HepG2 (cell line): ENCODE data around the gene NEDD4L. TPM values are rescaled to one million over a fixed set of nuclear protein-coding genes. Genes with fewer than 3 reads are reported as not detected.

ENCODE experiments used
- ATAC-seq: fragments of 200-7000 bp; cut with Tn5 transposase; 3 replicates; pipeline ENCODE4 v1.9.1; 2020; ENCODE audit warnings: mild to moderate bottlenecking, moderate library complexity
- BruUV-seq: library from RNA; stranded (reverse); fragments of 400-500 nt; replicated peaks from 2 replicates; lab custom pipeline; 2021; lab: Mats Ljungman, UMichigan
- CTCF ChIA-PET: fragments of 300-600 bp; formaldehyde crosslinking; extraction: SDS; loops from one replicate; lab custom pipeline; 2021; ENCODE audit warnings: low total read pairs, inconsistent platforms, low intra/inter-chr PET ratio; lab: Yijun Ruan, JAX
- POLR2A ChIA-PET: fragments of 350-600 bp; sonication (Branson Sonifier 250); formaldehyde crosslinking; loops from one replicate; lab custom pipeline; 2020; ENCODE audit warnings: antibody characterized with exemption, inconsistent platforms; lab: Yijun Ruan, JAX
- DNase-seq: peaks from one replicate; pipeline ENCODE4 v3.0.0-alpha.2; 2015; ENCODE audit warnings: low spot score
- FAIRE-seq: peaks from 3 replicates; lab custom pipeline; 2011; peaks lifted over from hg19 to GRCh38; lab: Jason Lieb, UNC
- H2AFZ ChIP-seq: one replicate; pipeline ENCODE4 v1.6.1; 2011; ENCODE audit warnings: low read length, inconsistent platforms
- H3K27ac ChIP-seq: fragments of 300-600 bp; 3 replicates; pipeline ENCODE4 v1.8.0; 2011; ENCODE audit warnings: mixed run types, mild to moderate bottlenecking, mixed read lengths, low read length, inconsistent platforms; ENCODE audit not compliant: insufficient read depth; ENCODE audit errors: extremely low read length
- H3K27me3 ChIP-seq, 2 experiments: fragments of 200-600 bp in 1 of 2; 2 replicates in 1 of 2; 3 replicates in 1 of 2; pipeline versions ENCODE4 v1.6.0 to v1.8.0; 2011; ENCODE audit warnings: low read length in 2 of 2, mild to moderate bottlenecking in 2 of 2, moderate library complexity in 2 of 2, inconsistent platforms in 1 of 2; ENCODE audit not compliant: insufficient read depth in 2 of 2, control insufficient read depth in 1 of 2
- H3K36me3 ChIP-seq, 2 experiments: fragments of 200-600 bp in 1 of 2; replicated peaks in 1 of 2; 2 replicates in 1 of 2; 3 replicates in 1 of 2; pipeline versions ENCODE4 v1.5.1 to v1.8.0; 2011; ENCODE audit warnings: low read length in 2 of 2, inconsistent platforms in 1 of 2; ENCODE audit not compliant: insufficient read depth in 2 of 2, control insufficient read depth in 1 of 2
- H3K4me1 ChIP-seq: 2 replicates; pipeline ENCODE4 v1.5.1; 2012; ENCODE audit warnings: low read length, inconsistent platforms; ENCODE audit not compliant: insufficient read depth
- H3K4me2 ChIP-seq: 2 replicates; pipeline ENCODE4 v1.6.0; 2011; ENCODE audit warnings: low read depth, low read length, inconsistent platforms
- H3K4me3 ChIP-seq, 3 experiments: fragments of 200-600 bp in 1 of 3; sonication (generic), shearing (Covaris generic) in 1 of 3; replicated peaks in 1 of 3; 2 replicates each; pipeline ENCODE4 v1.5.1; 2011 to 2016; ENCODE audit warnings: low read length in 3 of 3, inconsistent platforms in 2 of 3, low read depth in 2 of 3, mild to moderate bottlenecking in 2 of 3, control low read depth in 1 of 3, mixed read lengths in 1 of 3; ENCODE audit not compliant: insufficient read depth in 1 of 3
- H3K79me2 ChIP-seq: one replicate; pipeline ENCODE4 v1.6.1; 2011; ENCODE audit warnings: low read length, inconsistent platforms; ENCODE audit not compliant: insufficient read depth
- H3K9ac ChIP-seq: 2 replicates; pipeline ENCODE4 v1.6.0; 2011; ENCODE audit warnings: mild to moderate bottlenecking, low read depth, low read length, inconsistent platforms; ENCODE audit not compliant: insufficient read depth
- H3K9me3 ChIP-seq: 2 replicates; pipeline ENCODE4 v1.5.1; 2012; ENCODE audit warnings: mild to moderate bottlenecking, low read length
- H4K20me1 ChIP-seq: 2 replicates; pipeline ENCODE4 v1.6.0; 2011; ENCODE audit warnings: inconsistent platforms, mild to moderate bottlenecking, low read length, moderate library complexity; ENCODE audit not compliant: insufficient read depth
- FIP1L1 ChIP-seq: fragments of 200-400 bp; formaldehyde crosslinking; IDR thresholded peaks from 2 replicates; pipeline ENCODE4 v1.6.1; 2018; ENCODE audit warnings: low read depth, mild to moderate bottlenecking, low read length, moderate library complexity, borderline replicate concordance; ENCODE audit not compliant: insufficient read depth
- PITX1 ChIP-seq: sonication (generic); formaldehyde crosslinking; IDR thresholded peaks from 2 replicates; pipeline ENCODE4 v1.5.1; 2020; ENCODE audit warnings: mild to moderate bottlenecking, missing genetic modification reagents
- PTBP1 ChIP-seq: fragments of 200-400 bp; formaldehyde crosslinking; IDR thresholded peaks from 2 replicates; pipeline ENCODE4 v1.6.1; 2018; ENCODE audit warnings: low read length, low read depth; ENCODE audit not compliant: poor library complexity, severe bottlenecking
- TFAP4 ChIP-seq: sonication (generic); IDR thresholded peaks from 2 replicates; pipeline ENCODE4 v1.6.1; 2016; ENCODE audit warnings: low read depth, borderline replicate concordance
- ZNF142 ChIP-seq: sonication (generic); formaldehyde crosslinking; IDR thresholded peaks from 2 replicates; pipeline ENCODE4 v1.4.0; 2020; ENCODE audit warnings: missing genetic modification reagents
- ZNF24 ChIP-seq: fragments of 450-650 bp; IDR thresholded peaks from 2 replicates; pipeline ENCODE4 v1.6.1; 2017; ENCODE audit warnings: antibody characterized with exemption, mild to moderate bottlenecking
- ZNF343 ChIP-seq: sonication (generic); formaldehyde crosslinking; IDR thresholded peaks from 2 replicates; pipeline ENCODE4 v1.4.0; 2020; ENCODE audit warnings: mild to moderate bottlenecking, missing genetic modification reagents
- ZNF550 ChIP-seq: sonication (generic); formaldehyde crosslinking; IDR thresholded peaks from 2 replicates; pipeline ENCODE4 v1.4.0; 2020; ENCODE audit warnings: mild to moderate bottlenecking, missing genetic modification reagents, borderline replicate concordance
- ZNF761 ChIP-seq: sonication (generic); formaldehyde crosslinking; conservative IDR thresholded peaks from 2 replicates; pipeline ENCODE4 v1.4.0; 2020; ENCODE audit warnings: mild to moderate bottlenecking, missing genetic modification reagents
- WGBS: methylation state at CpG from one replicate; pipeline ENCODE4 v1.1.6; 2017; ENCODE audit warnings: low lambda C conversion rate; 5-methylcytosine and 5-hydroxymethylcytosine counted together
- in situ Hi-C: cut with HindIII; loops from 2 replicates; pipeline ENCODE4 v1.10.0; 2017; ENCODE audit warnings: low pct_unique_long_range_greater_than_20kb; ENCODE audit not compliant: extremely low pct_ligation_motif_present
- intact Hi-C: fragments of 100-400 bp; cut with micrococcal nuclease; formaldehyde crosslinking; loops from one replicate; pipeline ENCODE4 v1.10.0; 2022; ENCODE audit not compliant: unreplicated experiment
- polyA plus RNA-seq, 8 experiments: library from polyadenylated mRNA; depleted of rRNA in 3 of 8; stranded (reverse) in 7 of 8; unstranded in 1 of 8; fragments of >200 nt; fragmentation: Illumina TruSeq in 4 of 8; extraction: Trizol in 4 of 8; gene quantifications; 2 replicates each; pipeline versions ENCODE4 v1.2.1 to v1.2.3, GENCODE V29; 2011 to 2016; ENCODE audit warnings: low read depth in 4 of 8, missing spikeins in 1 of 8, mixed read lengths in 1 of 8; ENCODE audit not compliant: insufficient read depth in 1 of 8
- total RNA-seq, 5 experiments: library from RNA; depleted of rRNA; stranded (reverse); fragments of >200 nt; fragmentation: Illumina TruSeq; extraction: Trizol; gene quantifications; 2 replicates each; pipeline ENCODE4 v1.2.3, GENCODE V29; 2016; ENCODE audit warnings: low read depth in 1 of 5
- TF ChIP-seq, protein P1 (sequence below): sonication (generic); formaldehyde crosslinking; IDR thresholded peaks from 2 replicates; pipeline ENCODE4 v1.4.0; 2020; ENCODE audit warnings: missing genetic modification reagents, borderline replicate concordance

NEDD4L gene
- total and polyA plus RNA-seq, 2 of the 13 experiments (the other 11 are each of a cell fraction or from before 2014, with no cell fraction given), result 168 to 390 TPM

DNA sequence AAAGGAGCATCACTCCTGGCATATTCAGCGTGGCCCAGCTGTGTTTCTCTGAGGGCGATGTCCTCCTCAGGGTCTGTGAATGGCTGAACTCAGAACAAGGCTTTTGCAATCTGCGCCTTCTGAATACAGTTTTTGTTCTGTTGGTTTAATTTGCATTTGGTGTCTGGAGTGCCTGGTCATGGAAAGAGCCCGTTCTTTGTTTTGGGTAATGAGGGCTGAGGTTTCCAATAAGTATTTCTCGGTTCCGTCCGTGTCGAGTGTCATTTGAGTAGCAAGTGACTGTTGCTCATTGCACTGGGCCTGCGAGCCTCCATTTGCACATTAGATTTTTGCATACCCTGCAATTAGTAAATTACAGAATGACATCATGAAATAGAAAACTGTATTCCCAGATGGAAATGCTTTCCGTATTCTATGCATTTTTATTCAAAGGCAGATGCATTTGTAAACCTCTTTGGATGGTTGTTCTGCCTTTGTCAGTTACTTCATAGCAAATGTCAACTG lies 57.3 kb downstream of the NEDD4L start:
- ChIA-PET POLR2A (no interaction called here), CTCF (no interaction called here)
- peaks cover 5% of the 10 kb centered on the region; the same call in 1 of the 2 replicates for H4K20me1 ChIP-seq
- WGBS, result 95% methylated on average over 8 of the region's 10 CpGs
- no TSS peak for BruUV-seq
- no peak overlapping the region for H3K9ac ChIP-seq
- no peak overlapping the region for H3K4me3 ChIP-seq
- H3K27me3 ChIP-seq, result no peaks in the 10 kb centered on the region
- in situ Hi-C loops (loop anchor here (25.0 kb wide), 1 partner anchor 214 kb away; no protein-coding TSS in a partner anchor), intact Hi-C loops (no loop called here)
- no peak for ATAC-seq
- no peak for DNase-seq
- H3K4me2 ChIP-seq, result no peak overlapping the region
- no peaks in the 10 kb centered on the region for H3K36me3 ChIP-seq
- no peak overlapping the region for H2AFZ ChIP-seq
- H3K4me1 ChIP-seq, result peaks cover 56% of the 10 kb centered on the region
- peaks cover 36% of the 10 kb centered on the region for H3K79me2 ChIP-seq
- no peak overlapping the region for H3K27ac ChIP-seq
- FAIRE-seq, result no peak
- no peaks in the 10 kb centered on the region for H3K9me3 ChIP-seq
- no peak for TF ChIP-seq PITX1
- no peak for TF ChIP-seq ZNF761 (CRISPR knock-in tag)
- TF ChIP-seq, protein P1, sequence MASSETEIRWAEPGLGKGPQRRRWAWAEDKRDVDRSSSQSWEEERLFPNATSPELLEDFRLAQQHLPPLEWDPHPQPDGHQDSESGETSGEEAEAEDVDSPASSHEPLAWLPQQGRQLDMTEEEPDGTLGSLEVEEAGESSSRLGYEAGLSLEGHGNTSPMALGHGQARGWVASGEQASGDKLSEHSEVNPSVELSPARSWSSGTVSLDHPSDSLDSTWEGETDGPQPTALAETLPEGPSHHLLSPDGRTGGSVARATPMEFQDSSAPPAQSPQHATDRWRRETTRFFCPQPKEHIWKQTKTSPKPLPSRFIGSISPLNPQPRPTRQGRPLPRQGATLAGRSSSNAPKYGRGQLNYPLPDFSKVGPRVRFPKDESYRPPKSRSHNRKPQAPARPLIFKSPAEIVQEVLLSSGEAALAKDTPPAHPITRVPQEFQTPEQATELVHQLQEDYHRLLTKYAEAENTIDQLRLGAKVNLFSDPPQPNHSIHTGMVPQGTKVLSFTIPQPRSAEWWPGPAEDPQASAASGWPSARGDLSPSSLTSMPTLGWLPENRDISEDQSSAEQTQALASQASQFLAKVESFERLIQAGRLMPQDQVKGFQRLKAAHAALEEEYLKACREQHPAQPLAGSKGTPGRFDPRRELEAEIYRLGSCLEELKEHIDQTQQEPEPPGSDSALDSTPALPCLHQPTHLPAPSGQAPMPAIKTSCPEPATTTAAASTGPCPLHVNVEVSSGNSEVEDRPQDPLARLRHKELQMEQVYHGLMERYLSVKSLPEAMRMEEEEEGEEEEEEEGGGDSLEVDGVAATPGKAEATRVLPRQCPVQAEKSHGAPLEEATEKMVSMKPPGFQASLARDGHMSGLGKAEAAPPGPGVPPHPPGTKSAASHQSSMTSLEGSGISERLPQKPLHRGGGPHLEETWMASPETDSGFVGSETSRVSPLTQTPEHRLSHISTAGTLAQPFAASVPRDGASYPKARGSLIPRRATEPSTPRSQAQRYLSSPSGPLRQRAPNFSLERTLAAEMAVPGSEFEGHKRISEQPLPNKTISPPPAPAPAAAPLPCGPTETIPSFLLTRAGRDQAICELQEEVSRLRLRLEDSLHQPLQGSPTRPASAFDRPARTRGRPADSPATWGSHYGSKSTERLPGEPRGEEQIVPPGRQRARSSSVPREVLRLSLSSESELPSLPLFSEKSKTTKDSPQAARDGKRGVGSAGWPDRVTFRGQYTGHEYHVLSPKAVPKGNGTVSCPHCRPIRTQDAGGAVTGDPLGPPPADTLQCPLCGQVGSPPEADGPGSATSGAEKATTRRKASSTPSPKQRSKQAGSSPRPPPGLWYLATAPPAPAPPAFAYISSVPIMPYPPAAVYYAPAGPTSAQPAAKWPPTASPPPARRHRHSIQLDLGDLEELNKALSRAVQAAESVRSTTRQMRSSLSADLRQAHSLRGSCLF, result no peak
- TF ChIP-seq ZNF550 (CRISPR knock-in tag), result no peak
- no peak for TF ChIP-seq ZNF142 (CRISPR knock-in tag)
- no peak for TF ChIP-seq PTBP1
- TF ChIP-seq FIP1L1, result no peak
- TF ChIP-seq ZNF343, result no peak
- TF ChIP-seq ZNF24, result no peak
- TF ChIP-seq TFAP4, result no peak
